HG02798 (cell line): ENCODE data around the gene OMA1.
"Not testable (repeated sequence)": the region's sequence is repeated elsewhere in the genome, so short reads cannot be mapped to it uniquely, and the experiment has no call there.

ENCODE experiments used
- ATAC-seq: cut with Tn5 transposase; IDR thresholded peaks from one replicate; pipeline ENCODE4 v1.9.1; 2021; ENCODE audit warnings: mild to moderate bottlenecking; ENCODE audit not compliant: unreplicated experiment, poor library complexity

OMA1 gene

GRCh38 chr1:58531842-58532241 is 14.7 kb downstream of the OMA1 start:
- ATAC-seq: not testable (repeated sequence)

DNA sequence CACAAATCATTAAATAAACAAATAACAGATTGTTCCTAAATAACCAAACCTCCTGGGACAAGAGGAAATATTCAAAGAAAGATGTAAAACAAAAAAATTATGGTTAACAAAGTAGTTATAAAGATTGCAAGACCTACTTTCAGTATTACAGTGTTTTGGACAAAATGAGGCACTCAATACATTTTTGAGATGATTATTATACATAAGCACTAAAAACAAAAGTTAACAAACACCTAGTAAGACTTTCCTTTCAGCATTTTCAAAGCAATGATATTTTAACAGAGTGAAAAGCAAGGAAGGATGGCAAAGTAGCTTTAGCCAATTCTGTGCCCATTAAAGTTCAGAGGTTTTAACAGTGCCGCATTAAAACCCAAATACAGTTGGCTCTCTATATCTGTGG is 17.2 kb downstream of the OMA1 start:
- ATAC-seq: no peak

DNA sequence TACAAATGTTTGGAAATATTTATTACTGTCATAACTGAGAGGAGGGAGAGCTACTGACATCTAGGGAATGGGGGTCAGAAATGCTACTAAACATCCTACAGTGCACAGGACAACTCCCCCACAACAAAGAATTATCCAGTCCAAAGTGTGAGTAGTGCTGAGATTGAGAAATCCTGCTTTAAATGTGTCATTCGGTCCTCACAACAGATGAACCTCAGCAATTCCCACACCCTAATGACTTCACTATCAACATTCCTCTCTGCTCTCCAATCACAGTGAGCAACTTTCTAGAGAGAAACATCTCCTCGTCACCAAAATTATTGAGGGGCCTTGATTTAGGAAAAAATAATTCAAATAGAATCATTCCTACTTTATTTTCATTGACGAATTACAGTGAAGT is 18.0 kb downstream of the OMA1 start:
- no peak for ATAC-seq

- ATAC-seq: no peak
Observed at GRCh38 chr1:58524353-58524945, 22.1 kb downstream of the OMA1 start.

DNA sequence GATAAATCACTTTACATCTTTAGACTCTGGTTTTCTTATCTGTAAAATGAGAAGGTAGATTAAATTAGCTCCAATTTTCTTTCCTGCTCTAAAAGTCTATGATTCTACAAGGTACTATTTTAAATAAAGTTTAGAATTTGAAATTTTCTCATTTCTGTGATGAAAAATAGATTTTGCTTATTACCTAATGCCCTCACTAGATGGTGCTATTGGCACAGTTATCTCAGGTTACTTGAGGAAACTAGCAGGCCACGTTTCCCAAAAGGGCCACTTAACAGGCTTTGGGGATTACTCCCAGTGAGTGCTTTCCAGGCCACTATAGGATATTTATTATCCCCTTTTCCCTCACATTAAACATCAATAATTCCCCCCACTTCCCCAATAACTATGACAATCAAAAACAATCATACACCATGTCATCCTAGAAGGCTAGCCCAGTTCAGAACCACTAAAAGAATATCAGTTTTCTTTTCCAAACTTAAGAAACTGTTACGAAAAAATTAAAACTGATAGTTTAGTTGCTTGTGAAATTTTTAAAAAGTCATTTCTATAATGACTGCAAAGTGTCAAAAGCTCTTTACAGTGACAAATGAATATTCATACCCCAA is 30.6 kb downstream of the OMA1 start:
- ATAC-seq: no peak

GRCh38 chr1:58513956-58514355 is 32.6 kb downstream of the OMA1 start:
- ATAC-seq: no peak

- no peak for ATAC-seq
Observed at GRCh38 chr1:58508629-58509028, 37.9 kb downstream of the OMA1 start.

GRCh38 chr1:58505286-58505685 is 41.2 kb downstream of the OMA1 start:
- no peak for ATAC-seq

DNA sequence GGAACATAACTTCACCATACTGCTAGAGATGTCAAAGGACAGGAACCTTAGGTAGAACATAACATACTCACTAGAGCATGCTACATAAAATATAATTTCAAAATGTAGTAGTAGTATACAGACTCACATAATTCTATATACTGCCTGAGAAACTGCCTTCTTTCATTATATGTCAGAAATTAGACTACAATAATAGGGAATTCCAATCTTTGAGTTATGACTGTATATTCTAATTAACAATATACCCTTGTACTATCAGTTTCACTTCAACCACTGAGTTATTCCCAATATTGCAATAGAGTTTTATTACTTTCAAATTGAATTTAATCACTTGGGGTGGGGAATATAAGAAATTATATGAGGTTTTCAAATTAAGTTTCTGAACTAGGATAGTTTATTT is 44.0 kb downstream of the OMA1 start:
- no peak for ATAC-seq

DNA sequence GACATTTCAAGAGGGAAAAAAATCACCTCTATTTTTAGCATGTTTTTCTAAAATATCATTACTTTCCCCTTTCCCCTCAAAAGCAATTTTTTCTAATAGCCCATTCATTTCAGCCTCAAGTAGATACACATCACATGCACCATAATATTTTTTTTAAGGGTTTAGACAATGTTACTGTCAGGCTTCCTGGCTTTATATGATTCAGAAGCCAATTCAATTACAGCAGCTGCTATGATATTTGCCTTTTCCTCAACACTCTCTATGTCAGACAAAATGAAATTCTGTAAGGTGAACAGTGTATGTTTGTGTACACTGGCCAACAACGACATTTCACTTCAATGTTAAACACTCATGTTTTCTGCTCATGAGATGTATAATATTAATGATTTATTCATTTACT is 46.5 kb downstream of the OMA1 start:
- ATAC-seq: no peak

DNA sequence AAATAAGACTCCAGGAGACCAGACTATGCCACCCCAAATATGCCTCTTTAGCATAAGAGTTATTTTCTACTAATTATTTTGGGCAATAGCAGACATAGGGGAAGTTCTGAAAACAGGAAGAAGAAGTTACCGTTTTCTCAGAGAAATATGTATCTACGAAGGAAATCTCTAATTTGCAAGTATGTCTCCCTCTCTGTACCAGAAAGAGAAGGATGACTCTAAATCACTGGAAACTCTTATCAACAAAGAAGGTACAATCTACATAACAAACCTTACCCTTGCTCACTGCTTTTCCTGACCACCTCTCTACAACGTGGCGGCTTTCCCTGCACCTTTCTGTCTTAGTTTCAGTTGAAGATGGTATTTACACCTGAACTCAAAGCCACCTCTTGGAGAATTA is 49.0 kb downstream of the OMA1 start:
- ATAC-seq: no peak

DNA sequence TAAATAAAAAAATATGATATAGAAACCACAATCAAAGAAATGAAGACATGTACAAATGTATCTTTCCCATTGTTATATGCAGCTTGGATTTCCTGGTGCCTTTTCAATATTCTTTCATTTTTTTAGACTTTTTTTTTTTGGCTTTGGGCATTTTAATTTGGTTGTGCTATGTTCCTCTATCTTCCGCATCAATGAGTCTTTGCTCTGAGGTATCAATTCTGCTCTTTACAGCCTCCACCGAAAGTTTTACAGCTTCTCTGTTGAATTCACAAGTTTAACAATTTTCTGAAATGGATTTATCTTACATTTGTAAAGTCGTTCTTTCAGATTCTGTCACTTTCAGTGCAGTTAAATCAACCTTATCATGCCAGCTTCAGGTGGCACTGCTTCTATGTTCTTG is 50.5 kb downstream of the OMA1 start:
- ATAC-seq: no peak

DNA sequence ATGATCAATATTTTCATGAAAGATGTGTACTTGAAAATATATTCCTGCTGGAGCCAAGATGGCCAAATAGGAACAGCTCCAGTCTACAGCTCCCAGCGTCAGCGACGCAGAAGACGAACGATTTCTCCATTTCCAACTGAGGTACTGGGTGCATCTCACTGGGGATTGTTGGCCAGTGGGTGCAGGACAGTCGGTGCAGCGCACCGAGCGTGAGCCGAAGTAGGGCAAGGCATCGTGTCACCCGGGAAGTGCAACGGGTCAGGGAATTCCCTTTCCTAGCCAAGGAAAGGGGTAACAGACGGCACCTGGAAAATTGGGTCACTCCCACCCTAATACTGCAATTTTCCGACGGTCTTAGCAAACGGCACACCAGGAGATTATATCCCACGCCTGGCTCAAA is 57.6 kb downstream of the OMA1 start:
- not testable (repeated sequence) for ATAC-seq

- no peak for ATAC-seq
Observed at GRCh38 chr1:58487002-58487401, 59.5 kb downstream of the OMA1 start.

DNA sequence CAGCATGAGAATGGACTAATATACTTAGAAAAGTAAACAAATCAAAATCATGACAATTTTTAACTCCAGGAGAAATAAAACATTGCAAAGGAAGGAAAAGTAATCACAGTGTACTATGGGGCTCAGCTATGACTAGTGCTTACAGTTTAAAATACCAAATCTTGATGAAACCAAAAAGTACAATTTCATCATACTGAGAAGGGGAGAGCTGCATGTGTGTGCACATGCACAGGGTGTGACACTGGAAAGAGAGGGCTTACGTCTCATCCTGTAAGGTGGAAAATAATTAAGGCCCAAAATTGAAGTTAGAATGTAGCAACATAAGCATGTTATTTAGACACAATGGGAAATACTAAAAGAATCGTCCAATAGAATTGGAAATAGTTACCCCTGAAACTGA is 64.6 kb downstream of the OMA1 start:
- no peak for ATAC-seq

- no peak for ATAC-seq
Observed at GRCh38 chr1:58480191-58480590, 66.3 kb downstream of the OMA1 start.

DNA sequence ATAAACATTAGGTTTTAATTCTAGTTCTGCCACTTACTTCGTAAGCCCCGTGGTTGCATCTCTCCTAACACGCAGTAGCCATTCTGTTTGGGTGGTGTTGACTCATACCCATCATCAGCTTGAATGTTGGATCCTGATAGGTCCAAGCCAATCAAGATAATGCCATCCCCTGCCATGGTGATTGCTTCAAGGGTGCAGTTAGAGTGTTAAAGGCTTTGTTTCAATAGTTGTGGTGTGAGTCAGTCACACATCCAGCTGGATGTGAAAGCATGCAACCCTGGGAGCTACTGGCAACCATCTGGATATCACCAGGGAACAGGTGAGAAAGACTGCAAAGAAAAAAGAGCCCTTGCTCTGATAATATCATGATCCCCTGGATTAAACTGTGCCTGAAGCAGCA is 69.1 kb downstream of the OMA1 start:
- ATAC-seq: no peak

DNA sequence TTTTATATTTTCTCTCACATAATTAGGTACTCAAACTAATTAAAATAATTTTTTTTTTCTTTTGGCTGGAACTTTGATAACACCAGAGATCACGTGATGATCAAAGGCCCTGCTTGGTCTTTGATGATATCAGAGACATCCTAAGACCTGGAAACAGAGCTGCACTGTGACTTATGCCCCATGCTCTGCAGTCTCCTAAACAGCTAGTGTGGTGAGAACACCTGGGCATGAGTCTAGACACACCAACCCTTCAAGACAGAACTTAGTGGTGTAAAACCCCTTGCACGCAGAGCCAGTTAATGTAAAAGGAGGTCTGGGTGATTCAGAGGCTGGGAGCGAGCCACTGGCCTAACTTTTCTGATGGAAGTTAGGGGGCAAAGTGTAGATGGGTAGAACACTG is 70.3 kb downstream of the OMA1 start:
- ATAC-seq: no peak

DNA sequence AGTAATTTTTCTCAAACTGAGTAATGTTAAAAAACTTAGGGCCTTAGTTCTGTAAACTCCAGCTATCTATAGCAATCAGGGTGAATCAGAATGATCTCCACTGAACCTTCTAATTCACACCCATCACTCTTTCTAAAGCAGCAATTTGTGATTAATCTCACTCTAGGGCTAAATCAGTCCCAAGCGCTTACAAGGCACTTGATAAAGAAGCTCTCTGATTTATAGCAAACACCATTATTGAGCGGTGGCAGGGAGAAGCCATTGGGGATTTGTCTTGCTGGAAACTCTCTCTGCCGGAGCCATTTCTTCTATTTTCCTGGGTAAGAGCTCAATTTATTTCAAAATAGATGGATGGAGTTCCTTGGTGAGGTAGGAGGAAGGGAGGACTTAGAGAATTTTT is 77.0 kb downstream of the OMA1 start:
- ATAC-seq: no peak

DNA sequence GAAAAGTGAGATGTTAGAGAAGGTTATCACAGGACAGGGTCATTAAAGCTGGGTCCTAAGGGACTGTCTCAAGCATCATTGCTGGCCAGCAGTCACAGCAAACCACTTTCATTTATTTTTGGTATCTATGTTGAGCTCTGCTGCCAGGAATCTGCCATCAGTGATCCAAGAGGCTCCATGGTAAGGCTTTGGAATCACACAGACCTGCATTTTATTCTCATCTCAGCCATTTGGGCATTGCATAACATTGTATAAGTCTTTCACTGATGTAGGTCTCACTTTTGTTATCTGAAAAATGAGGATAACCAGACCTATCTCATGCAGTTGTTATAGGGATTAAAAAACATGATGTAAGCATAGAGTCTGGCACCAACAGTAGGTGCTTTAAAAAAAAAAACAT is 77.5 kb downstream of the OMA1 start:
- ATAC-seq: no peak

DNA sequence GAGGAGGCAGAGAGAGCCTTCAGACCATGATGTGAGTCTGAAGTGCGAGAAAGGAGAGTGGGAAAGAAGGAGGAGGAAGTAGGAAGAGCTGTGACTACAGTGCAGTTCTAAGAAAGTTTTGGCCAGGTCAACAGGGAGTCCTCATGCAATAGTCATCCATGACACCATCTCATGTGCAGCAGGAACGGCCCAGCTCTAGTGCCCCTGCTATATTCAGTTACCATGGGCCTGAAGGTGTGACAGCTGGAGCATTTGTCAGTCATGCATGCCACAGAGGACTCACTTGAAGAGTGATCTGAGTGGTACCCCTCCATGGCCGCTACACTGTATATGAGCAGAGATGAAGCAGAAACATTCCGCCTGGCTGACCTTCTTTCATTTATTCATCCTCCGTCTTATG is 77.9 kb downstream of the OMA1 start:
- no peak for ATAC-seq

- no peak for ATAC-seq
Observed at GRCh38 chr1:58466630-58467241, 79.8 kb downstream of the OMA1 start.
